ENCODE results near the gene ITGAD.

GRCh38 chr16:31403590-31404352 lies 10.6 kb downstream of the ITGAD start:
- TF ChIP-seq CTCF (IDR thresholded peaks at IDR 0.05) = no peak
- no peak for TF ChIP-seq USF1 (IDR thresholded peaks at IDR 0.05; ENCODE audit: borderline replicate concordance, low read depth)
- TF ChIP-seq JUND (IDR thresholded peaks at IDR 0.05) = no peak
- TF ChIP-seq SMC3 (IDR thresholded peaks at IDR 0.05; ENCODE audit: low read depth, low read length) = no peak
- TF ChIP-seq MAX (IDR thresholded peaks at IDR 0.05; ENCODE audit: low read depth) = no peak; the same call in 1 of the 2 replicates
- TF ChIP-seq RAD21 (IDR thresholded peaks at IDR 0.05; ENCODE audit: low read length) = no peak
- TF ChIP-seq POLR2AphosphoS5 (IDR thresholded peaks at IDR 0.05; ENCODE audit: low read depth, low read length) = no peak
- no peak for TF ChIP-seq EZH2phosphoT487 (IDR thresholded peaks at IDR 0.05; ENCODE audit: borderline replicate concordance, low read depth)

All from SK-N-SH (cell line).